Measurements from ENCODE around the gene MAP2K3.

The MAP2K3 gene

DNA sequence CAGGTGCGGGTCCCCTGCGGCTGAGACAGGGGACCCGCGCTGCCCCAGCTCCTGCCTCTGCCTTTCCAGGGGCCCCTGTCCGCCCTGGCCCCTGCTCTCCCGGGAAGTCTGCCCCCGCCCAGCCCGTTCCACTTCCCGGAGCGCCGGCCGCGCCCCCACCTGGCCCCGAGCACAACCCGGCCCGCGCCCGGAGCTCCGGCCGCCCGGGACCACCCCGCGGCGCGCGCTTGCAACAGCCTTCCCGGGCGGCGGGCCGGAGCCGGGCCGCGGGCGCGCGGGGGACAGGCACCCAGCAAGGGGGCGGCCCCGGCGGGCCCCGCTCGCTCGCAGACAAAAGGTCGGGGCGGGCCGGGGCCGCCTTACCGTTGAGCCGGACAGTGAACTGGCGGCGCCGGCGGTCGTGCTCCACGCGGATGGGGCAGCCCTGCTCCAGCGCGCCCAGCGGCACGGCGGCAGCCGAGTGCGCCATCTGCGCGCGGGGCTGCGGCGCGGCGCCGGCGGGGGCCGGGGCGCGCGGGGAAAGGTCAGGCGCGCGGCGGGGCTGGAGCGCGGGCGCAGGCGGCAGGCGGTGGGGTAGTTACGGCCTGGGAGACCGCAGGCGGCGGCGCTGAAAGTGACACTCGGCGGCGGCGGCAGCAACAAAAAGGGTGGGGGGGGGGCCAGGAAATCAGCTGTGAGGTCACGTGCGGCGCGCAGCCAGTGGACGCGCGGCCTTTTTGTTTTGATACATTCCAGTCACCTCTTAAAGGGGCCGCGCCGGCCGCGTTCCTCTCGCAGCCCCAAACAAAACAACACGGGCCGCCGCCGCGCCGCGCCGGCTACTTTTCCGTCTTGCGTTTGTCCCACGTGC is 31.5 kb upstream of the MAP2K3 start, which contains the start of gene NATD1:
Gene NATD1, minus strand, starts transcription at position 615 of the 850 bp plus-strand sequence. Its CDS starts 146 bp downstream, at position 469.
- DNase-seq: peak; percentile 58

DNA sequence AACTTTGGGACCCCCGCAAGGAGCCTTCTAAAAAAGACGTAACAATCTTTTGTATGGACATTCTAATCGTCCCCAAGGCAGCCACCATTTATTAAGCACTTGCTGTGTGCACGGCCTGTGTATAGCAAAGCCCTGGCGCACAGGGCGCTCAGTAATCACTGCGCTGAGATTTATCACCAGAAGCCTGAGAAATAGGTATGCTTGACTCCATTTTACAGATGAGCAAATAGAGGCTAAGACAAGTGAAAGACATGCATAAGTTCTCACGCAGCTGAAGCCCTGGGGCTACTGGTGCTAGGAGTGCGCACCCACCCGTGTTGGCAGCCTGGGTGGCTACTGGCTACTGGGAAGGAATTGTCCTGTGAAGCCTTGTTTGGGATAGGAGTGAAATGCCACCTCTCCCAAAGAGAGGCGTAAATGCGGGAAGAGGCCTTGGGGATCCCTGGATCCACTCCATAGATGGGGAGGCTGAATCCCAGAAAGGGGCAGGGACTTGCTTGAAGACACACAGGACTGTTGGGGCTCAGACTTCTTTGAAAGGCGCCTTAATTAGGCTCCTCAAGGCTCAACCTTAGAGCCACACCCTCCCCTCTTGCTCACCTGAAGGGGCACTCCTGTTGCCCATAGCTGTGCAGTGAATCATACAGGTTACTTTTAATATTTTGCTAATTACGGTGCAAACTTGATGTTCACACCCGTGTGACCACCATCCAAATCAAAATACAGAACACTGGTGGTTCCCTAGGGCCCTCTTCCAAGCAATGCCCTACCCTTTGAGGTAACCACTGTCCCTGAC is 30.7 kb upstream of the MAP2K3 start:
- DNase-seq: no peak

DNA sequence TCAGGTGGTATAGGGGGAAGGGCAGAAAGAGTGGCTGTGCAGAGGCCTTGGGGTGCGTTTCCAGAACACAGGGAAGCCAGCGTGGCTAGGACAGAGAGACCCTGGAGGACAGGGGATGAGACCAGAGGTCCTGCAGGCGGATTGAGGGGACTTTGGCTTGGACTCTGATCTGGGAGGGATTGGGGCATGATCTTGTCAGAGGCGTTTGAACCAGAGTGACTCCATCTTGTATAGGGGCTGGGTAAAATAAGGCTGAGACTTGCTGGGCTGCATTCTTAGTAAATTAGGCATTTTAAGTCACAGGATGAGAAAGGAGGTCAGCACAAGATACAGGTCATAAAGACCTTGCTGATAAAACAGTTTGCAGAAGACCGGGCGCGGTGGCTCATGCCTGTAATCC is 25.9 kb upstream of the MAP2K3 start:
- DNase-seq: no peak

DNA sequence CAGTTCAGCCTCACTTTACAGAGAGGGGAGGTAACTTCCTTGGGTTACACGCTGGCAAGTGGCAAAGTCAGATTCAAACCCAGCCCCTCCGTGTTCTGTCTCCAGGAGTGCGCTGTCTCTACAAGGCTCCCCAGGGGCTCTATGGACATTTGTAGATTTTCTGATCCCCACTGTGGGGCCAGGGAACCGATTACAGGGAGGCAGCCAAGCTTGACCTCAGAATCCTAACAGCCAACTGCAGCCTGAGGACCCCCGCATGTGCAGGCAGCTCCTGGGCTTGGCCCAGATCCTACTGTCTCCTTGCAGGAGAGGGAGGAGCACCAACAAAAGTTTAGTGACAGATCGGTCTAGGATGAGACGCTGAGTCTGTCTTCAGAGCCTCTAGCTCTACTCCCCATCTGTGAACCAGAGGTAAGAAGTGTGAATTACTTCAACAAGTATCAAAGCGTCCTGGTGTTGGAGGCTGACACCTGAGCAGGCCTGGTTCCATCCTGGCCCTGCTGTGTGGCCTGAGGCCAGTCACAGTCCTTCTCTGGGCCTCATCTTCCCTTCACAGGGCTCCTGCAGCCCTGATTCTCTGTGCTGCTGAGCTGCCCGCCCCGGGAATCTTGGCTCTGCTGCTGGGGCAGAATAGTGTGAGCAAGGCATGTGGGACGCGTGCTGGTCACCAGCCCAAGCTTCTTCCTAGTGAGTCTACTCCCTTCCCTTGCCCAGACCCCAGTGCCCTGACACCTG is 22.1 kb upstream of the MAP2K3 start:
- no peak for DNase-seq

DNA sequence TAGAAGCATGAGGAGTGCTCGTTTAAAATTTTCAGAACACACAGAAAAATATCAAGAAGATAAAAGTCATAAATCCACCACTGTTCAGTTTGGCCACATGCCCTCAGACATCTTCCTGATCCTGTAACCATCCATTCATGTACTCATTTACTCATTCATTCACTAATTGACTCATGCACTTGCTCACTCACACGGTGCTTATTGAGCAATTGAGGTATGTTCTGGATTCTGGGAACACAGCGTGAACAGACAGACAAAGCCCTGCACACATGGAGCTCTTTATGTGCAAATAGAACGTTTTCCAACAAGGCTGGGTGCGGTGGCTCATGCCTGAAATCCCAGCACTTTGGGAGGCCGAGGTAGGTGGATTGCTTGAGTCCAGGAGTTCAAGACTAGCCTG is 21.1 kb upstream of the MAP2K3 start:
- DNase-seq: no peak

DNA sequence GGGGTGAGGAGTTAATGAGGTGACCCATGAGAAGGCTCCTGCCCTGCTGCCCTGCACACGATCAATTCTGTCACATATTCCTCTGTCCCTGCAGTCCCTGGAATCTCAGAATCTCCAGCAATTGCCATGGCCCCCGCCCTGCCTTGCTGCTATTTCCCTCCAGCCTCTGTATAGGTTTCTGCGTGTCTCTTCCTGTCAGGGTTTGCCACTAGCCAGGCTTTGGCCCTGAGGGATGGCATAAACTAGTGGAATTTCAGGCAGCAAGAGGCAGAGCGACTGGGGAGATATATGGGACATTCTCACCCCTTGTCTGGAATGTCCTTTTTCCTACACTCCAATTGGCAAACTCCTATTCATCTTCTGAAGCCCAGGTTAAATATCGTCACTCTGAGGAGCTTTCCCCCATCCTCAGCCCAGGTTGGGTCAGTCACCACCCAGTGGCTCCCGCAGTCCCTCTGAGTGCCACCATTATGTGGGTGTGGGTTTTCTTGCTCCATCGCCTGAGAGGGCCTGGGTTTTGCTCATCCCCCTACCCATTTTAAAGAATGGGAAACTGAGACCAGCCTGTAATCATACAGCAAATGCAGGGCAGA is 15.8 kb upstream of the MAP2K3 start:
- DNase-seq: no peak

DNA sequence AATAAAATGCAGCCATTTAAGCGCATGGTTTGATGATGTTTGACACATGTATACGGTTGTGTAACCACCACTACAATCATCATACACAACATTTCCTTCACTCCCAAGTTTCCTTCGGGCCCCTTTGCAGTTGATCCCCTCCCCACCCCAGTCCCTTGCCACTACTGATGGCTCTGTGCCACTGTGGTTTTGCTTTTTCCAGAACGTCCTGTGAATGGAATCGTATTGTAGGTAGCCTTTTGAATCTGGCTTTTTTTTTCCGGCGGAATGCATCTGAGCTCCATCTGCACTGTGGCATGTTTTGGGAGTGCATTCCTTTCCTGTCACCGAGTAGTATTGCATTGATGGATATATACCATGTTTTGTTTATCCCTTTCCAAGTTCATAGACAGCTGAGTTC is 15.1 kb upstream of the MAP2K3 start:
- DNase-seq: no peak

DNA sequence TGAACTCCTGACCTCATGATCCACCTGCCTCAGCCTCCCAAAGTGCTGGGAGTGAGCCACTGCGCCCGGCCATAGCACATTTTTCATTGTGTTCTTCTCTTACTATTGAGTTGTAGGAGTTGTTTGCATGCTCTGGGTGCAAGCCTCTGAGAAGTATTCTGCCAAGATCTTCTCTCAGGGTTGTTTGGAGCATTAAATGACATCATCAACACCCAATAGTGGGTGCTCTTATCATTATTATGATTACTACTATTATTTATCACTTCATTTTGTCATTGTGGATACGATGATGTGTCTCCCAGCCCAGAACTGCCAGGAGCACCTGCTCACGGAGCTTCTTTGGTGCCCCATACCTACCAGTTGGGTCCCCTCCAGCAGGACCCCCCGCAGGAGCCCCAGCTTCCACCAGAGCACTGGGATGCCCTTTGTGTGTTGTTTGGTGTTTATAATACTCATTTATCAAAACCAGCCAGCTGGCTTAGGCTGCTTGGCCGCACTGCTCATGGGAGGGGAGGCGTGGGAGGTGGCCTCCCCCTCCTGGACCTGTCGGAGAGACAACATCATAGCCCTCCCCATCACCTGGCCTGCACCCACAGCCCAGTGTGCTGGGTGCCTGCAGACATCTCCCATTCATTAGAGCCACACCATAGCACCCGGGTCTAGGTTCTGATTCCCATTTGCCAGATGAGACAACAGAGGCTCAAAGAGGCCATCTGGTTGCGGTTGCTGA is 12.9 kb upstream of the MAP2K3 start:
- no peak for DNase-seq

DNA sequence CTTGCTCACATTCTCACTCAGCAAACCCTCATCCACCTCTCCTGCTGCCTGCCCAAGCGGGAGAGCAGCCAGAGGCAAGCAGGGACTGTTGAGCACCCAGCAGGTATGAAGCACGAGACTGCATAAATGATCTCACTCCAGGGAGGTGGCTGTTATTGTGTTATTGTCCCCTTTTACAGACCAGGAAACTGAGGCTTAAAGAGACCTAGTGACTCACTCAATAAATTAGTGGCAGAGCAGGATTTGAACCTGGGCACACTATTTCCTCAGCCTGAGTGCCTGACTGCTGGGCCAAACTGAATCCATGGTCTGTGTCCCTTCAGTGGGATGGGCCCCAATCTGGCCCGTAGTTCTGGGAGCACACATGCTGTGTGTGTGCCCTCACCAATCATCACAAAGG is 12.3 kb upstream of the MAP2K3 start:
- no peak for DNase-seq

DNA sequence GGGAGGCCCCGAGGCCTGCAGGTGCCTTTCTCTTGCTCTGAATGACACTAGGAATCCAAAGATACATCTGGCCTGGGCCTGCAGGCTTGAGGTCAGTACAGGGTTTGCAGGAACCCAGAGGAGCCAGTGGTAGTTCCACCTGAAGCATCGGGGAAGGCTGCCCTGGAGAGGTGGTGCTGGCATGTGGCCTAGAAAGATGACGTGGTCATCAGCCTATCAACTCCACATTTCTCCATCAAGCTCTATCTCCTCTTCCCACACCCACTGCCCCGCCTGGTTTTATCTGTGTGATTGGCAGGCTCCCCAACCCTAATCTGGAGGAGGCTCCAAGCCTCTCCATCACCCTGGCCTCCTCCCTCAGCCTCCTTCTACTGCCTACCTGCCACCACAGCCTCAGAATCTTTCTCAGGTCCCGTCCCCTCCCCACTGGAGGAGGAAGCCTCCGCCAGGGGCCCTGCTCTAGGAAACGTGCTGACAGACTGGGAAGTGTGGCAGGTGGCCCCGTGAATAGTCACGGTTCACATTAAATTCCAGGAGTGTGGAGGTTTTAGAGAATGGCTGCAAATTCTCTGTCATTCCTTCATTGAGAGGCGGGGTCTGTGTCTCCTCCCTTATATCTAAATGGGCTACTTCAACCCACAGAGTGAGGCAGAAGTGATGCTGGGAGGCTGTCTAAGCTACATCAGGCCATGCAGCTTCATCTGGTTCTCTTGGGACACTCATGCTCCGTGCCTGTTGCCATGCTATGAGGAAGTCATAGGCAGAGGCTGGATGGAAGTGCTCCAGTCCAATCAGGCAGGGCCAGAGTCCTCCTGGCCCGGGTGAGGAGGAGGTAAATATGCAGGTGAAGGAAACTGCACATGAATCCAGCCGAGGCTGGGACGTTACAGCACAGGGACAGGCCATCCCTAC is 11.4 kb upstream of the MAP2K3 start:
- no peak for DNase-seq

DNA sequence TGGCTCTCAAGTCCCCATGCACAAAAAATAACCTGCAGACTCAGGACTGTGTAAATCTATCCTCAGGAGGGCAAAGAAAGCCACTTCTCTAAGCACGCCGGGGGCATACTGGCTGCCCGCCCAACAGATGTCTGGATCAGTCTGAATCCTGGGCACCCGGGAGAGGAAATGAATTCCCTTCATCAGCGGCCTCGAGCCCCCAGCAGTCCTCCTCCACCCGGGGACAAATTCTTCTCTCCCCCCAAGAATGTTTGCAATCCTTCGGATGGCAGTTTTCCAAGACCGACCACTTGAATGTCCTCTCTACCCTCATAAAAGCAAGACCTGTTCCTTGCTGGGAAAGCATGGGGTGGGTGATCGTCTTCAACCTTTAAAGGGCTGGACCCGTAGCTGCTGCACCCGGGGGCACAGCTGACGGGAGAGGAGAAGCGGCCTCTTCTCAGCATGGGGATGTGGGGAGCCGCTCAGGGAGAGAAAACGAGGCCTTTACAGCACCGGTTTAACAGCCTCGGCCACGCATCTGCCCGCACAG is 9.4 kb upstream of the MAP2K3 start:
- DNase-seq: no peak

DNA sequence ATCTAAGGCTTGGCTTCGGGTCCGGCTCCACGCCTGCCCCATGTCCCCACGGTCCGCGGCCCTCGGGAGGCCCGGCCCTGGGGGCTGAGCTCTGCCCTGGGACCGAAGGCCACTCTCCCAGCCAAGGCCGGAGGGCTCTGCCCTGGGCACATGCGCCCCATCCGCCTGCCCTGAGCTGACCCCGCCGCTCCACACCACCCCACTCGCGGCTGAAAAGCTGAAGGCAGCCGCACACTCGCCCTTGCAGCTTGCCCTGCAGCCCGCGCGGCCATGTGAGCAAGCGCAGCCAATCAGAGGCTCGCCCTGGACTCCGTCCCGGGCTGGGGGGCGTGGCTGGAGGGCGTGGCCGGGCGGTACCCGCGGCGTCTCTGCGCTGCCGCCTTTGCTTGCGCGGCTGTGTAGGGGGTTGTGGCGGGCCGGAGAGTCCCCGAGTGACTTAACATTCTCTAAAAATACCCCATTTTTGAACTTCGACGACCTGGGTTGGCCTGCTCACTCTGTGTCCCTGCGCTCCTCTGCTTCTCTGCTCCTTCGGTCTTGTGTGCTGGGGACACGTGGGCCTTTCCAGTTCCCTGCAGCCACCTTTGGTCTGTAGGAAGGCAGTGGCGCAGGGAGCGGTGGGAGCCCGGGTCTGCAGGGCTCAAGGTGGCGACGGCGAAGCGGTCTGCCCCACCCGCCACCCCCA is 8.8 kb upstream of the MAP2K3 start:
- peak; percentile 64 for DNase-seq

DNA sequence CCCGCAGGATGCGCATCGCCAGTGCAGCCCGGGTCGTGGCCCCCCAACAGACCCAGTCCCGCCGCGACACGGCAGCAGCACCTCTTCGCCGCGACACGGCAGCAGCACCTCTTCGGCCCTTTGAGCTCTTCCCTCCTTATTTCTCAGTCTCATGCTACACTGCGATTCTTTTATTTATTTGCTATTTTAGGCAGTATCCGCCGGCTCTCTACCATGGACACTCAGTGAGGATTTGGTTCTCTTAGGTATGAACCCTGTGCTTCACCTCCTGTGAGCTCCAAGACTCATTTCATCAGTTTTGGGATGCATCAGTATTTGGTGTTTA is 8.3 kb upstream of the MAP2K3 start:
- DNase-seq: no peak

DNA sequence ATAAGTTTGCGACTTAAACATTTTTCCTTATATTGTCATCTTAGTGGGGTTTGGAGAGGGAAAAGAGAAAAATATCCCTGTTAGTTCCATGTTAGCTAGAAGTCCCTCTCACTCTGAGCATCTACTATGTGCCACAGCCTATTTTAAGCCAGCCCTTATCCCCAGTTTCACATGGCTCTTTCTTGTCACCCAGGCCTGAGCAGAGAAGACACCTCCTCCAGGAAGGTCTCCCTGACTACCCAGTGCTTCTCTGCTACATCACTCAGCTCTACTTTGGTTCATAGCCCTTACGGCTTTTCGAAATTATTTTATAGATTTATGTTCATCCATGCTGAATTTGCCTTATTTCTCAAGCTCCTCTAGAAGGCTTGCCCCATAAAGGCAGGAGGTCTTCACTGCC is 7.2 kb upstream of the MAP2K3 start:
- no peak for DNase-seq

DNA sequence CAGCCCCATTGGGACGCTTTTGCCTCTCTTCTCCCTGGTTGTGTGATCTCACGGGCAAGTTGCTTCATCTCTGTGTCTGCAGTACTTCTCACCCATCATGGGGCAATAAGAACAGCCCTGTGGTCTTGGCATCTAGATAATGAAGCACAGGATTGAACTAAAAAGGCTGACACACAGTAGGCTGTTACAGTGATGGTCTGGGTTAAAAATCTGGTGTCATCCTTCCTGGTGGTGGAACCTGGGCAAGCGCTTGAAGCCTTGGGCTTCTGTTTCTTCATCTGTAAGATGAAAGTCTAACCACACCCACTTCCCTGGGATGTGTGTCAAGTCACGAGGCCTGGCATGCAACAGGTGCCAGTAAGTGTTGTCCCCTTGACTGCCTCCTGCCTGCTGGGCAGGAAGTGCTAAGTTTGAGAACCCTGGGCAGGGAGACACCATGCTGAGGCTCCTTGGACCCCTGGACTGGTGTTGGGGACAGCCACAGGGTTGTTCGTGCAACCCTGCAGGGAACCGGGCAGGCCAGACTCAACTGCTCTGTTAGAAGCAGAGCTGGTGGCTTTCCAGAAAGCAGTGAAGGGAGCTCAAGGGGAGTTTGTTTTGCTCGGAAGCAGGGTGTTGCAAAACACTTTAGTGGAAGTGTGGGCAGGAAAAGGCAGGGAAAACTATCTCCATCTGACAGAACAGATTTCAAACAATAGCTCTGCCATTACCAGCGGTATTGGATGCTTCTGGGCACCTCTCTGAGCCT is 5.9 kb upstream of the MAP2K3 start:
- DNase-seq: no peak

DNA sequence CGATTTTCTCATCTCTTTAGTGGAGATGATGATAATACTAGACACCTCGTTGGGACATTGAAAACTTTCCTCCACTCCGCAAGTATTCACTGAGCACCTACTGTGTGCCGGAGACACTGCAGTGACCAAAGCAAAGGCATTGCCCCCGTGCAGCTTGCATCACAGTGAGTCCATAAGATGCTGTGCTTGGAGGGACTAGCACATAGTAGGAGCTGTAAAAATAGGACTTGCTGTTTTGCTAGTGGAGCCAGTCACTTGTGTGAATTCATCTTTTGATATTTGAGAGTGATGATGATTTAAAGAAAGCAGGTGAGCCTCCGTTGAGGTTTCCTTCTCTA is 5.3 kb upstream of the MAP2K3 start:
- DNase-seq: no peak

DNA sequence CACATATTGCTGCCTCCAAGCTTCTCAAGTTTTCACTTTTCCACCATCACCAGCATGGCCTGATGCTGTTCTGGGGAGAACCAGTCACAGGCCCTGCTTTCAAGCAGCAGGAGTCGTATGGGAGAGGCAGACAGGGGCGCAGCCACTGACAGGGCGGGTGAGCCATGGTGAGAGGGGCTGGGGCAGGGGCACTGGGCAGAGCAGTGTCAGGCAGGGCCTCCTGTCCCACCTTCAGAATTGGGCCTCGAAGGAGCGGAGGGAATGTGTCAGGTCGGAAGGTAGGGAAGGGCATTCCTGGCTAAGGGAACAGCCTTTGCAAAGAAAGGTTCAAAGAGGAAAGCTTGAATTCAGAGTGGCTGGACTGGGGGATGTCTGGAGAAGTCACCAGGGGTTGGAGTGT is 4.9 kb upstream of the MAP2K3 start:
- DNase-seq: no peak

DNA sequence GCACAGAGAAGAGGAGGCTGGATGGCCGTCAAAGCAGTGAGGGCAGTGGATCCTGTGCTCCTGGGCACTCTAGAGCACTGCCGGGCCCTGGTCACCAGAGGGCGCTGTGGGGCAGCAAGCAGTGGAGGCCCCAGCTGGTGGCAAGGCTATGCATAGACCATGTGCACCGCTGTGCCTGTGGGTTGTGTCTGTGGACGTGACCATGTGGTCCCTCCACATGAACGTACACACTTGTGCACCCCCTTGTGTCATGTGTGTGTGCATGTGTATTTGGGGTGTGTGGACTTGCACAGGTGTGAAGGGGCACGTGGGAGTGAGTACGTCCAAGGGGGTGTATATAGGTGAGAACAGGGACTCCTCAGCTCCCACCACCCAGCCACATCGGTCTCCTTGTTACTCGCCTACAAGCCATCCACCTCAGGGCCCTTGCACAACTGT is 4.4 kb upstream of the MAP2K3 start:
- peak; percentile 42 for DNase-seq

DNA sequence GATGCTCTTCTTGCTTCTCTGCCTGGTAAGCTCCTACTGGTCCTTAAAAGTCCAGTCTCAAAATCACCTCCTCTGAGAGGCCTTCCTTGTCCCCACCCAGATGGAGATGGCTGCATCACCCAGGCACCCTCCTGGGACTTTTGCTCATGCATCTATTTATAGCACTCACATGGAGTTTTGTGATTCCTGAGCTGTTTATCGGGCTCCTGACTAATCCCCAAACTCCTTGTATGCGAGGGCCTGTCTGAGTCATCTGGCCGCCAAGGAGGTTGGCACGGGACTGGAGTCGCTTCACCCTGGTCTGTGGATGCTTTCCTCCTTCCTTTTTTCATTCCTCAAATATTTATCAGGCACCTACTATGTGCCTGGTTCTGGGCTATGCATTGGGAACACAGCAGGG is 2.3 kb upstream of the MAP2K3 start:
- no peak for DNase-seq

DNA sequence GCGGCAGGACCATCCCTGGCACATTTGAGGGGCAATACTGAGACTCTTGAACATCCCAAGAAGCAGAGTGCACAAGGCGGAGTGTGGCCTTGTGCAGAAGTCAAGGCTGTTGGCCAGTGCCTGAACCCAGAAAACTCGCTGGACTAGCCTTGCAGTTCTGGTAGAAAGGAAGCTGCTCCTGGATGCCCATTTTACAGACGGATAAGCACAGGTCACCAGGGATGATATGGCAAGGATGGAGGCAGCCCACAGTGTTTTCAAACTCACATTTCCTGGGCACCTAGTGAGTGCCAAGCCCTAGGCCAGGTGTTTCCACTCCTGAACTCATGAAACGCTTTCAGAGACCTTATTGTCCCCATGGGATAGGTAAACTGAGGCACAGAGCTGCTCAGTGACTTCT is 1.7 kb upstream of the MAP2K3 start:
- no peak for DNase-seq

Measured in NCI-H2227 treated with DMSO at 0.1 percent for 48 hours (cell line).